OCI-LY7 (cell line): ENCODE results near the gene ZNF554. TPM values are rescaled to one million over a fixed set of nuclear protein-coding genes. Genes with fewer than 3 reads are reported as not detected.
A peak's percentile ranks its signal among the peaks of the same experiment; 100 is the strongest.

ENCODE experiments used
- BruUV-seq: library from RNA; stranded (reverse); fragments of 400-500 nt; replicated peaks from 2 replicates; lab custom pipeline; 2021; lab: Mats Ljungman, UMichigan
- CTCF ChIA-PET: fragments of 300-600 bp; sonication (Branson Sonifier 250); formaldehyde crosslinking; loops from one replicate; lab custom pipeline; 2022; ENCODE audit warnings: antibody characterized with exemption; ENCODE audit not compliant: unreplicated experiment; lab: Charles Lee
- POLR2A ChIA-PET: fragments of 300-600 bp; sonication (Branson Sonifier 250); formaldehyde crosslinking; loops from one replicate; lab custom pipeline; 2022; ENCODE audit warnings: antibody characterized with exemption; lab: Charles Lee
- DNase-seq: peaks from one replicate; pipeline ENCODE4 v3.0.0-alpha.2; 2015; ENCODE audit warnings: low spot score
- H2AFZ ChIP-seq: fragments of 200-600 bp; sonication (generic), shearing (Covaris generic); 2 replicates; pipeline ENCODE4 v1.6.1; 2014; ENCODE audit warnings: mild to moderate bottlenecking, antibody characterized with exemption, low read length, moderate library complexity
- H3K27ac ChIP-seq: fragments of 200-600 bp; sonication (generic); 2 replicates; pipeline ENCODE4 v1.5.1; 2014; ENCODE audit warnings: mixed run types, low read depth, mild to moderate bottlenecking, moderate library complexity, low read length, inconsistent platforms; ENCODE audit not compliant: poor library complexity, severe bottlenecking
- H3K36me3 ChIP-seq: fragments of 200-600 bp; sonication (generic); 2 replicates; pipeline ENCODE4 v1.6.1; 2014; ENCODE audit warnings: mild to moderate bottlenecking, antibody characterized with exemption, low read length, moderate library complexity, mixed read lengths; ENCODE audit not compliant: insufficient read depth
- H3K4me1 ChIP-seq: fragments of 200-600 bp; sonication (generic); 2 replicates; pipeline ENCODE4 v1.5.1; 2014; ENCODE audit warnings: mild to moderate bottlenecking, low read length; ENCODE audit not compliant: insufficient read depth, poor library complexity, severe bottlenecking
- H3K4me2 ChIP-seq: fragments of 200-600 bp; sonication (generic); 2 replicates; pipeline ENCODE4 v1.6.1; 2014; ENCODE audit warnings: mild to moderate bottlenecking, low read length
- H3K4me3 ChIP-seq: fragments of 200-600 bp; sonication (generic); 2 replicates; pipeline ENCODE4 v1.5.1; 2014; ENCODE audit warnings: mild to moderate bottlenecking, low read depth, low read length; ENCODE audit not compliant: poor library complexity, severe bottlenecking
- H3K79me2 ChIP-seq: fragments of 200-600 bp; sonication (generic); 2 replicates; pipeline ENCODE4 v1.6.1; 2016; ENCODE audit warnings: low read depth, mild to moderate bottlenecking, low read length, moderate library complexity, mixed read lengths; ENCODE audit not compliant: insufficient read depth
- H3K9me2 ChIP-seq: fragments of 200-600 bp; sonication (generic); 2 replicates; pipeline ENCODE4 v1.6.1; 2016; ENCODE audit warnings: mild to moderate bottlenecking, low read length, mixed read lengths; ENCODE audit not compliant: insufficient read depth
- H3K9me3 ChIP-seq: fragments of 200-600 bp; sonication (generic); 2 replicates; pipeline ENCODE4 v1.6.1; 2014; ENCODE audit warnings: mild to moderate bottlenecking, mixed run types, low read length, mixed read lengths
- H4K20me1 ChIP-seq: fragments of 200-600 bp; sonication (generic); 2 replicates; pipeline ENCODE4 v1.6.1; 2014; ENCODE audit warnings: mild to moderate bottlenecking, antibody characterized with exemption, low read length, moderate library complexity, mixed read lengths; ENCODE audit not compliant: insufficient read depth
- CTCF ChIP-seq: fragments of 200-600 bp; sonication (generic); conservative IDR thresholded peaks from 2 replicates; pipeline ENCODE4 v1.5.1; 2014; ENCODE audit warnings: mild to moderate bottlenecking, antibody characterized with exemption, low read length, moderate library complexity, mixed read lengths
- EZH2phosphoT487 ChIP-seq: fragments of 200-600 bp; sonication (generic); IDR thresholded peaks from 2 replicates; pipeline ENCODE4 v1.6.1; 2018; ENCODE audit warnings: low read depth, borderline replicate concordance, mild to moderate bottlenecking, mixed run types, antibody characterized with exemption, low read length, moderate library complexity, mixed read lengths
- intact Hi-C: fragments of 100-400 bp; cut with micrococcal nuclease; formaldehyde crosslinking; loops from one replicate; pipeline ENCODE4 v1.10.0; 2022; ENCODE audit not compliant: unreplicated experiment
- total RNA-seq, 2 experiments: library from RNA; depleted of rRNA in 1 of 2; stranded (reverse); fragments of >200 nt in 1 of 2; shearing (Covaris generic) in 1 of 2; gene quantifications; 2 replicates each; pipeline ENCODE4 v1.2.3, GENCODE V29; 2014 to 2022

Gene ZNF554
- total RNA-seq, 2 experiments from 2014 or later, result 3.9 to 4.4 TPM

- no peaks in the 10 kb centered on the region for H3K9me2 ChIP-seq
- peaks cover 60% of the 10 kb centered on the region for H3K36me3 ChIP-seq
- ChIA-PET CTCF (no interaction called here), POLR2A (no interaction called here)
- DNase-seq, result no peak
- TF ChIP-seq CTCF (no peak), EZH2phosphoT487 (no peak)
- H3K4me1 ChIP-seq, result peaks cover 22% of the 10 kb centered on the region
- intact Hi-C loops, result no loop called here
- H2AFZ ChIP-seq, result no peak overlapping the region
- peaks cover 17% of the 10 kb centered on the region for H4K20me1 ChIP-seq
- H3K27ac ChIP-seq, result no peak overlapping the region
- no peak overlapping the region for H3K4me3 ChIP-seq
- H3K9me3 ChIP-seq, result no peaks in the 10 kb centered on the region
- H3K4me2 ChIP-seq, result no peak overlapping the region
- no TSS peak for BruUV-seq
- H3K79me2 ChIP-seq, result peaks cover 70% of the 10 kb centered on the region
These were observed 47.6 kb upstream of the ZNF554 start for GRCh38 chr19:2771786-2772674.

GRCh38 chr19:2774083-2774679, 45.5 kb upstream of the ZNF554 start:
- peak; percentile 63 for DNase-seq
- no peak for TF ChIP-seq EZH2phosphoT487
- TF ChIP-seq CTCF, result no peak
- POLR2A ChIA-PET, result interaction anchor here (0.6 kb wide), 1 partner anchor 1713 kb away, joined by 3 read pairs; no protein-coding TSS in a partner anchor
- Histone ChIP-seq H3K4me3 (peak overlapping the region; percentile 32), H3K79me2 (peaks cover 91% of the 10 kb centered on the region), H3K27ac (peak overlapping the region; percentile 55), H2AFZ (no peak overlapping the region), H3K36me3 (peaks cover 60% of the 10 kb centered on the region), H3K9me3 (no peaks in the 10 kb centered on the region), H3K4me1 (peaks cover 22% of the 10 kb centered on the region), H4K20me1 (peaks cover 17% of the 10 kb centered on the region), H3K4me2 (peak overlapping the region; percentile 59), H3K9me2 (no peaks in the 10 kb centered on the region)
- no TSS peak for BruUV-seq
- intact Hi-C loops, result no loop called here
- CTCF ChIA-PET, result no interaction called here
